Liver (tissue), 3 donors: ENCODE results near the gene GIMAP2.

Experiments used
- EGR1 ChIP-seq, 2 donors: IDR thresholded peaks; 2 replicates each; pipeline ENCODE4 v1.6.1; 2016 to 2018; ENCODE audit warnings: antibody characterized with exemption in 2 of 2, low read depth in 2 of 2
- GABPA ChIP-seq, 2 donors: IDR thresholded peaks in 1 of 2; conservative IDR thresholded peaks in 1 of 2; 2 replicates each; pipeline ENCODE4 v1.6.1; 2016; ENCODE audit warnings: antibody characterized with exemption in 2 of 2, mild to moderate bottlenecking in 1 of 2, moderate library complexity in 1 of 2
- JUND ChIP-seq, 2 donors: IDR thresholded peaks; 2 replicates each; pipeline ENCODE4 v1.6.1; 2016; ENCODE audit warnings: antibody characterized with exemption in 2 of 2
- MAX ChIP-seq: IDR thresholded peaks from 2 replicates; pipeline ENCODE4 v1.6.1; 2016; ENCODE audit warnings: antibody characterized with exemption
- RAD21 ChIP-seq, 2 donors: IDR thresholded peaks; 2 replicates each; pipeline ENCODE4 v1.6.1; 2016; ENCODE audit warnings: antibody characterized with exemption in 2 of 2, mild to moderate bottlenecking in 2 of 2
- REST ChIP-seq: IDR thresholded peaks from 2 replicates; pipeline ENCODE4 v1.6.1; 2016; ENCODE audit warnings: antibody characterized with exemption, mild to moderate bottlenecking
- TAF1 ChIP-seq: conservative IDR thresholded peaks from 2 replicates; pipeline ENCODE4 v1.6.1; 2016; ENCODE audit warnings: antibody characterized with exemption, mild to moderate bottlenecking
- YY1 ChIP-seq: IDR thresholded peaks from 2 replicates; pipeline ENCODE4 v1.6.1; 2016; ENCODE audit warnings: antibody characterized with exemption, mild to moderate bottlenecking
- TF ChIP-seq, protein P1 (sequence below): fragments of 150-350 bp; IDR thresholded peaks from 2 replicates; pipeline ENCODE4 v1.5.1; 2017; ENCODE audit warnings: improper control_type of control experiment, low read depth, low read length; ENCODE audit not compliant: missing input control
- TF ChIP-seq, protein P2 (sequence below): IDR thresholded peaks from 2 replicates; pipeline ENCODE4 v1.6.1; 2016; ENCODE audit warnings: antibody characterized with exemption
- TF ChIP-seq, protein P3 (sequence below): IDR thresholded peaks from 2 replicates; pipeline ENCODE4 v1.6.1; 2016; ENCODE audit warnings: antibody characterized with exemption
- donor health status: healthy.
- donor health status: healthy.

- TF ChIP-seq, protein P1, sequence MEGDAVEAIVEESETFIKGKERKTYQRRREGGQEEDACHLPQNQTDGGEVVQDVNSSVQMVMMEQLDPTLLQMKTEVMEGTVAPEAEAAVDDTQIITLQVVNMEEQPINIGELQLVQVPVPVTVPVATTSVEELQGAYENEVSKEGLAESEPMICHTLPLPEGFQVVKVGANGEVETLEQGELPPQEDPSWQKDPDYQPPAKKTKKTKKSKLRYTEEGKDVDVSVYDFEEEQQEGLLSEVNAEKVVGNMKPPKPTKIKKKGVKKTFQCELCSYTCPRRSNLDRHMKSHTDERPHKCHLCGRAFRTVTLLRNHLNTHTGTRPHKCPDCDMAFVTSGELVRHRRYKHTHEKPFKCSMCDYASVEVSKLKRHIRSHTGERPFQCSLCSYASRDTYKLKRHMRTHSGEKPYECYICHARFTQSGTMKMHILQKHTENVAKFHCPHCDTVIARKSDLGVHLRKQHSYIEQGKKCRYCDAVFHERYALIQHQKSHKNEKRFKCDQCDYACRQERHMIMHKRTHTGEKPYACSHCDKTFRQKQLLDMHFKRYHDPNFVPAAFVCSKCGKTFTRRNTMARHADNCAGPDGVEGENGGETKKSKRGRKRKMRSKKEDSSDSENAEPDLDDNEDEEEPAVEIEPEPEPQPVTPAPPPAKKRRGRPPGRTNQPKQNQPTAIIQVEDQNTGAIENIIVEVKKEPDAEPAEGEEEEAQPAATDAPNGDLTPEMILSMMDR = no peak
- TF ChIP-seq MAX = no peak
- TF ChIP-seq, protein P2, sequence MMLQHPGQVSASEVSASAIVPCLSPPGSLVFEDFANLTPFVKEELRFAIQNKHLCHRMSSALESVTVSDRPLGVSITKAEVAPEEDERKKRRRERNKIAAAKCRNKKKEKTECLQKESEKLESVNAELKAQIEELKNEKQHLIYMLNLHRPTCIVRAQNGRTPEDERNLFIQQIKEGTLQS = no peak
- TF ChIP-seq JUND (IDR thresholded peaks at IDR 0.05) = no peak
- no peak for TF ChIP-seq GABPA (IDR thresholded peaks at IDR 0.05 in 1 of 2, conservative IDR thresholded peaks at IDR 0.05 in 1 of 2)
- no peak for TF ChIP-seq TAF1
- TF ChIP-seq REST = no peak
- no peak for TF ChIP-seq EGR1 (IDR thresholded peaks at IDR 0.05; ENCODE audit: low read depth in 2 of 2)
- TF ChIP-seq, protein P3, sequence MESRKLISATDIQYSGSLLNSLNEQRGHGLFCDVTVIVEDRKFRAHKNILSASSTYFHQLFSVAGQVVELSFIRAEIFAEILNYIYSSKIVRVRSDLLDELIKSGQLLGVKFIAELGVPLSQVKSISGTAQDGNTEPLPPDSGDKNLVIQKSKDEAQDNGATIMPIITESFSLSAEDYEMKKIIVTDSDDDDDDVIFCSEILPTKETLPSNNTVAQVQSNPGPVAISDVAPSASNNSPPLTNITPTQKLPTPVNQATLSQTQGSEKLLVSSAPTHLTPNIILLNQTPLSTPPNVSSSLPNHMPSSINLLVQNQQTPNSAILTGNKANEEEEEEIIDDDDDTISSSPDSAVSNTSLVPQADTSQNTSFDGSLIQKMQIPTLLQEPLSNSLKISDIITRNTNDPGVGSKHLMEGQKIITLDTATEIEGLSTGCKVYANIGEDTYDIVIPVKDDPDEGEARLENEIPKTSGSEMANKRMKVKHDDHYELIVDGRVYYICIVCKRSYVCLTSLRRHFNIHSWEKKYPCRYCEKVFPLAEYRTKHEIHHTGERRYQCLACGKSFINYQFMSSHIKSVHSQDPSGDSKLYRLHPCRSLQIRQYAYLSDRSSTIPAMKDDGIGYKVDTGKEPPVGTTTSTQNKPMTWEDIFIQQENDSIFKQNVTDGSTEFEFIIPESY = no peak
- TF ChIP-seq RAD21 (IDR thresholded peaks at IDR 0.05) = no peak
- TF ChIP-seq YY1 = no peak
These were observed 42.6 kb upstream of the GIMAP2 start for GRCh38 chr7:150642926-150643325.
